GM12878 (cell line): ENCODE measurements around the gene MSGN1.

Experiments used
- CEBPZ ChIP-seq: fragments of 150-350 bp; IDR thresholded peaks from 2 replicates; pipeline ENCODE4 v1.6.1; 2016; ENCODE audit warnings: low read depth, low read length
- CREB1 ChIP-seq: IDR thresholded peaks from 2 replicates; pipeline ENCODE4 v1.6.1; 2012; ENCODE audit warnings: low read depth, mild to moderate bottlenecking, inconsistent platforms
- CTCF ChIP-seq, 3 experiments: IDR thresholded peaks in 2 of 3; conservative IDR thresholded peaks in 1 of 3; 2 replicates each; pipeline ENCODE4 v1.5.1; 2011; ENCODE audit warnings: low read depth in 3 of 3, low read length in 3 of 3, mild to moderate bottlenecking in 3 of 3, control low read depth in 2 of 3, moderate library complexity in 2 of 3, inconsistent platforms in 1 of 3, mixed read lengths in 1 of 3; ENCODE audit not compliant: control insufficient read depth in 2 of 3, insufficient read depth in 1 of 3; ENCODE audit errors: extremely low read depth in 1 of 3
- DPF2 ChIP-seq: fragments of 450-650 bp; IDR thresholded peaks from 2 replicates; pipeline ENCODE4 v1.6.1; 2017; ENCODE audit warnings: mild to moderate bottlenecking
- EZH2 ChIP-seq: IDR thresholded peaks from 2 replicates; pipeline ENCODE4 v1.6.1; 2012; ENCODE audit warnings: low read depth, mild to moderate bottlenecking, control low read depth, inconsistent platforms, low read length, borderline replicate concordance; ENCODE audit not compliant: control insufficient read depth
- KDM1A ChIP-seq: fragments of 200-600 bp; sonication (generic); IDR thresholded peaks from 2 replicates; pipeline ENCODE4 v1.6.1; 2016; ENCODE audit warnings: borderline replicate concordance
- POLR2A ChIP-seq: IDR thresholded peaks from 2 replicates; pipeline ENCODE4 v1.6.1; 2011; ENCODE audit warnings: low read depth, mild to moderate bottlenecking, low read length
- SRF ChIP-seq, 2 experiments: IDR thresholded peaks; 2 replicates each; pipeline ENCODE4 v1.6.1; 2011; ENCODE audit warnings: low read depth in 2 of 2, low read length in 2 of 2, mild to moderate bottlenecking in 1 of 2, moderate library complexity in 1 of 2
- SUZ12 ChIP-seq: fragments of 200-600 bp; sonication (generic); IDR thresholded peaks from one replicate; pipeline ENCODE4 v1.6.1; 2018; ENCODE audit warnings: antibody characterized with exemption, mild to moderate bottlenecking; ENCODE audit not compliant: unreplicated experiment

- TF ChIP-seq CTCF (IDR thresholded peaks at IDR 0.05 in 2 of 3, conservative IDR thresholded peaks at IDR 0.05 in 1 of 3; ENCODE audit: control insufficient read depth in 2 of 3, extremely low read depth in 1 of 3, insufficient read depth in 1 of 3, low read depth in 3 of 3, low read length in 3 of 3) = no peak
- no peak for TF ChIP-seq EZH2
- TF ChIP-seq POLR2A = no peak
- TF ChIP-seq CEBPZ = no peak
- TF ChIP-seq CREB1 = no peak
- no peak for TF ChIP-seq SRF (IDR thresholded peaks at IDR 0.05; ENCODE audit: low read depth in 2 of 2, low read length in 2 of 2)
- no peak for TF ChIP-seq SUZ12
- no peak for TF ChIP-seq DPF2
- no peak for TF ChIP-seq KDM1A
Observed at GRCh38 chr2:17845806-17846205, 29.5 kb downstream of the MSGN1 start.
